HepG2 (cell line): ENCODE measurements around the gene PDP2. TPM values are rescaled to one million over a fixed set of nuclear protein-coding genes. Genes with fewer than 3 reads are reported as not detected.

ENCODE experiments used
- BHLHE40 ChIP-seq: IDR thresholded peaks from 2 replicates; pipeline ENCODE4 v1.6.1; 2011; ENCODE audit warnings: low read length, improper control_type of control experiment
- FOSL2 ChIP-seq: sonication (generic); formaldehyde crosslinking; IDR thresholded peaks from 2 replicates; pipeline ENCODE4 v1.4.0; 2020; ENCODE audit warnings: missing genetic modification reagents
- MYC ChIP-seq: sonication (generic); formaldehyde crosslinking; IDR thresholded peaks from 2 replicates; pipeline ENCODE4 v1.9.0; 2021; ENCODE audit warnings: missing genetic modification reagents, borderline replicate concordance
- NKX3-1 ChIP-seq: sonication (generic); formaldehyde crosslinking; IDR thresholded peaks from 2 replicates; pipeline ENCODE4 v1.5.0; 2020; ENCODE audit warnings: missing genetic modification reagents
- PHF8 ChIP-seq: sonication (generic); formaldehyde crosslinking; IDR thresholded peaks from 2 replicates; pipeline ENCODE4 v1.5.0; 2020; ENCODE audit warnings: missing genetic modification reagents
- SETDB1 ChIP-seq: sonication (generic); formaldehyde crosslinking; IDR thresholded peaks from 2 replicates; pipeline ENCODE4 v1.5.1; 2020; ENCODE audit warnings: missing genetic modification reagents, mild to moderate bottlenecking, borderline replicate concordance
- SRSF1 ChIP-seq: fragments of 200-400 bp; formaldehyde crosslinking; optimal IDR thresholded peaks from 2 replicates; pipeline ENCODE3; 2017; ENCODE audit warnings: mild to moderate bottlenecking, low read depth, low read length, moderate library complexity
- SRY ChIP-seq: sonication (generic); formaldehyde crosslinking; IDR thresholded peaks from 2 replicates; pipeline ENCODE4 v1.8.0; 2022; ENCODE audit warnings: mild to moderate bottlenecking, missing genetic modification reagents
- SUZ12 ChIP-seq: fragments of 150-350 bp; IDR thresholded peaks from 2 replicates; pipeline ENCODE4 v1.6.1; 2014; ENCODE audit warnings: low read depth, low read length
- SYNCRIP ChIP-seq: fragments of 200-400 bp; formaldehyde crosslinking; IDR thresholded peaks from 2 replicates; pipeline ENCODE4 v1.6.1; 2018; ENCODE audit warnings: mild to moderate bottlenecking, low read depth, low read length; ENCODE audit not compliant: insufficient read depth
- ZFY ChIP-seq: sonication (generic); formaldehyde crosslinking; IDR thresholded peaks from 2 replicates; pipeline ENCODE4 v1.4.0; 2020; ENCODE audit warnings: missing genetic modification reagents
- ZNF260 ChIP-seq: sonication (generic); formaldehyde crosslinking; IDR thresholded peaks from 2 replicates; pipeline ENCODE4 v1.4.0; 2020; ENCODE audit warnings: missing genetic modification reagents, low read depth, mild to moderate bottlenecking, borderline replicate concordance
- ZNF678 ChIP-seq: sonication (generic); formaldehyde crosslinking; IDR thresholded peaks from 2 replicates; pipeline ENCODE4 v1.4.0; 2020; ENCODE audit warnings: mild to moderate bottlenecking, missing genetic modification reagents
- polyA plus RNA-seq, 8 experiments: library from polyadenylated mRNA; depleted of rRNA in 3 of 8; stranded (reverse) in 7 of 8; unstranded in 1 of 8; fragments of >200 nt; fragmentation: Illumina TruSeq in 4 of 8; extraction: Trizol in 4 of 8; gene quantifications; 2 replicates each; pipeline versions ENCODE4 v1.2.1 to v1.2.3, GENCODE V29; 2011 to 2016; ENCODE audit warnings: low read depth in 4 of 8, missing spikeins in 1 of 8, mixed read lengths in 1 of 8; ENCODE audit not compliant: insufficient read depth in 1 of 8
- total RNA-seq, 5 experiments: library from RNA; depleted of rRNA; stranded (reverse); fragments of >200 nt; fragmentation: Illumina TruSeq; extraction: Trizol; gene quantifications; 2 replicates each; pipeline ENCODE4 v1.2.3, GENCODE V29; 2016; ENCODE audit warnings: low read depth in 1 of 5
- TF ChIP-seq, protein P1 (sequence below): IDR thresholded peaks from 2 replicates; pipeline ENCODE4 v1.6.1; 2016; ENCODE audit warnings: missing biosample characterization, missing genetic modification reagents, low read depth
- TF ChIP-seq, protein P2 (sequence below): sonication (generic); formaldehyde crosslinking; IDR thresholded peaks from 2 replicates; pipeline ENCODE4 v1.9.0; 2021; ENCODE audit warnings: missing genetic modification reagents, borderline replicate concordance
- TF ChIP-seq, protein P3 (sequence below): IDR thresholded peaks from 2 replicates; pipeline ENCODE4 v1.4.0; 2020; ENCODE audit warnings: mild to moderate bottlenecking, missing genetic modification reagents
- TF ChIP-seq, protein P4 (sequence below): sonication (generic); formaldehyde crosslinking; IDR thresholded peaks from 2 replicates; pipeline ENCODE4 v1.9.0; 2021; ENCODE audit warnings: missing genetic modification reagents, mild to moderate bottlenecking, borderline replicate concordance

The PDP2 gene
- total and polyA plus RNA-seq, 2 of the 13 experiments (the other 11 are each of a cell fraction or from before 2014, with no cell fraction given): 12.8 to 15.8 TPM

DNA sequence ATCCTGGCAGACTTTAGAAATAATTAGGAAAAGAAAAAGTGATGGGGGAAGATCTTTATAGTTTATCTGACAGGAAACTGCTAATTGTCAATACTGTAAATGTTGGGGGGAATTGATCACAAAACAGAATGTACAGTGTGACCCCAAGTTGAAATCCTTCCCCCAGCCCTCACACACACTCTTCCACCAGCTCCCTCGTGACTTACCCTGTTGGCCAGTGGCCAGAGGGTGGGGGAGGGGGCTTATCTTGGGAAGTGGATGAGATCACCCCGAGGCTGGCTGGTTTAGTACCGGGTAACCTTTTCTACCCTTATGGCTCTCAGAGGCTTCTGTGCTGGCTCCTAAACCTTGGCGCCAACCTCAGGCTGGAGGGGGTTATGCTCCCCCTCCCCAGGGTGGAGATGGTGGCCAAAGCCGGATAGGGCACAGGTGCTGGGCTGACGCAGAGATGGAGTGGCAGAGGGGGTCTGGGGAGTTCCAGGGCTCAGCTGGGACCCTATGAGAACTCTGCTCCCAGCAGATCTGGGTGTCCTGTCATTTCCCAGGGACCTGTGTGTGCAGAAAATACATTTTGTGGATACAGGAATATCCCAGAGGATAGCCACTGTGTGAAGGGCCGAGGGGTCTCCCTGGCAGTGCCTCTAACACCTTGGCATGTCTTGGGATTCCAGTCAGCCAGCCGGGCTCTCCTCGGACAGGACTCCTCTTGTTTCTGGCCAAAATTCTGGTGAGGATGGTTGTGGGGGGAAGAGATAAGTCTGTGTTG is 19.8 kb downstream of the PDP2 start (continued):
- TF ChIP-seq, protein P1, sequence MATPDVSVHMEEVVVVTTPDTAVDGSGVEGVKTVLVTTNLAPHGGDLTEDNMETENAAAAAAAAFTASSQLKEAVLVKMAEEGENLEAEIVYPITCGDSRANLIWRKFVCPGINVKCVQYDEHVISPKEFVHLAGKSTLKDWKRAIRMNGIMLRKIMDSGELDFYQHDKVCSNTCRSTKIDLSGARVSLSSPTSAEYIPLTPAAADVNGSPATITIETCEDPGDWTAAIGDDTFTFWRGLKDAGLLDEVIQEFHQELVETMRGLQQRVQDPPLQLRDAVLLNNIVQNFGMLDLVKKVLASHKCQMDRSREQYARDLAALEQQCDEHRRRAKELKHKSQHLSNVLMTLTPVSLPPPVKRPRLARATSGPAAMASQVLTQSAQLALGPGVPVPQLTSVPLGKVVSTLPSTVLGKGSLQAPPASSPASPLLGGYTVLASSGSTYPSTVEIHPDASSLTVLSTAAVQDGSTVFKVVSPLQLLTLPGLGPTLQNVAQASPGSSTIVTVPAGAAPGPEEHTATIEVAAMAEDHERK: no peak
- no peak for TF ChIP-seq NKX3-1 (CRISPR knock-in tag)
- TF ChIP-seq SRY: no peak
- no peak for TF ChIP-seq MYC
- TF ChIP-seq ZFY: no peak
- TF ChIP-seq FOSL2 (CRISPR knock-in tag): peak; percentile 72; the same call in 1 of the 2 replicates
- TF ChIP-seq BHLHE40: peak; percentile 74
- TF ChIP-seq PHF8 (CRISPR knock-in tag): no peak
- TF ChIP-seq ZNF678 (CRISPR knock-in tag): no peak
- TF ChIP-seq SYNCRIP: no peak
- TF ChIP-seq, protein P2, sequence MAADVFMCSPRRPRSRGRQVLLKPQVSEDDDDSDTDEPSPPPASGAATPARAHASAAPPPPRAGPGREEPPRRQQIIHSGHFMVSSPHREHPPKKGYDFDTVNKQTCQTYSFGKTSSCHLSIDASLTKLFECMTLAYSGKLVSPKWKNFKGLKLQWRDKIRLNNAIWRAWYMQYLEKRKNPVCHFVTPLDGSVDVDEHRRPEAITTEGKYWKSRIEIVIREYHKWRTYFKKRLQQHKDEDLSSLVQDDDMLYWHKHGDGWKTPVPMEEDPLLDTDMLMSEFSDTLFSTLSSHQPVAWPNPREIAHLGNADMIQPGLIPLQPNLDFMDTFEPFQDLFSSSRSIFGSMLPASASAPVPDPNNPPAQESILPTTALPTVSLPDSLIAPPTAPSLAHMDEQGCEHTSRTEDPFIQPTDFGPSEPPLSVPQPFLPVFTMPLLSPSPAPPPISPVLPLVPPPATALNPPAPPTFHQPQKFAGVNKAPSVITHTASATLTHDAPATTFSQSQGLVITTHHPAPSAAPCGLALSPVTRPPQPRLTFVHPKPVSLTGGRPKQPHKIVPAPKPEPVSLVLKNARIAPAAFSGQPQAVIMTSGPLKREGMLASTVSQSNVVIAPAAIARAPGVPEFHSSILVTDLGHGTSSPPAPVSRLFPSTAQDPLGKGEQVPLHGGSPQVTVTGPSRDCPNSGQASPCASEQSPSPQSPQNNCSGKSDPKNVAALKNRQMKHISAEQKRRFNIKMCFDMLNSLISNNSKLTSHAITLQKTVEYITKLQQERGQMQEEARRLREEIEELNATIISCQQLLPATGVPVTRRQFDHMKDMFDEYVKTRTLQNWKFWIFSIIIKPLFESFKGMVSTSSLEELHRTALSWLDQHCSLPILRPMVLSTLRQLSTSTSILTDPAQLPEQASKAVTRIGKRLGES (CRISPR knock-in tag): no peak
- TF ChIP-seq, protein P3, sequence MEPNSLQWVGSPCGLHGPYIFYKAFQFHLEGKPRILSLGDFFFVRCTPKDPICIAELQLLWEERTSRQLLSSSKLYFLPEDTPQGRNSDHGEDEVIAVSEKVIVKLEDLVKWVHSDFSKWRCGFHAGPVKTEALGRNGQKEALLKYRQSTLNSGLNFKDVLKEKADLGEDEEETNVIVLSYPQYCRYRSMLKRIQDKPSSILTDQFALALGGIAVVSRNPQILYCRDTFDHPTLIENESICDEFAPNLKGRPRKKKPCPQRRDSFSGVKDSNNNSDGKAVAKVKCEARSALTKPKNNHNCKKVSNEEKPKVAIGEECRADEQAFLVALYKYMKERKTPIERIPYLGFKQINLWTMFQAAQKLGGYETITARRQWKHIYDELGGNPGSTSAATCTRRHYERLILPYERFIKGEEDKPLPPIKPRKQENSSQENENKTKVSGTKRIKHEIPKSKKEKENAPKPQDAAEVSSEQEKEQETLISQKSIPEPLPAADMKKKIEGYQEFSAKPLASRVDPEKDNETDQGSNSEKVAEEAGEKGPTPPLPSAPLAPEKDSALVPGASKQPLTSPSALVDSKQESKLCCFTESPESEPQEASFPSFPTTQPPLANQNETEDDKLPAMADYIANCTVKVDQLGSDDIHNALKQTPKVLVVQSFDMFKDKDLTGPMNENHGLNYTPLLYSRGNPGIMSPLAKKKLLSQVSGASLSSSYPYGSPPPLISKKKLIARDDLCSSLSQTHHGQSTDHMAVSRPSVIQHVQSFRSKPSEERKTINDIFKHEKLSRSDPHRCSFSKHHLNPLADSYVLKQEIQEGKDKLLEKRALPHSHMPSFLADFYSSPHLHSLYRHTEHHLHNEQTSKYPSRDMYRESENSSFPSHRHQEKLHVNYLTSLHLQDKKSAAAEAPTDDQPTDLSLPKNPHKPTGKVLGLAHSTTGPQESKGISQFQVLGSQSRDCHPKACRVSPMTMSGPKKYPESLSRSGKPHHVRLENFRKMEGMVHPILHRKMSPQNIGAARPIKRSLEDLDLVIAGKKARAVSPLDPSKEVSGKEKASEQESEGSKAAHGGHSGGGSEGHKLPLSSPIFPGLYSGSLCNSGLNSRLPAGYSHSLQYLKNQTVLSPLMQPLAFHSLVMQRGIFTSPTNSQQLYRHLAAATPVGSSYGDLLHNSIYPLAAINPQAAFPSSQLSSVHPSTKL (CRISPR knock-in tag): peak; percentile 52
- TF ChIP-seq SETDB1 (CRISPR knock-in tag): no peak
- TF ChIP-seq SUZ12: no peak
- TF ChIP-seq ZNF260 (CRISPR knock-in tag): no peak
- TF ChIP-seq, protein P4, sequence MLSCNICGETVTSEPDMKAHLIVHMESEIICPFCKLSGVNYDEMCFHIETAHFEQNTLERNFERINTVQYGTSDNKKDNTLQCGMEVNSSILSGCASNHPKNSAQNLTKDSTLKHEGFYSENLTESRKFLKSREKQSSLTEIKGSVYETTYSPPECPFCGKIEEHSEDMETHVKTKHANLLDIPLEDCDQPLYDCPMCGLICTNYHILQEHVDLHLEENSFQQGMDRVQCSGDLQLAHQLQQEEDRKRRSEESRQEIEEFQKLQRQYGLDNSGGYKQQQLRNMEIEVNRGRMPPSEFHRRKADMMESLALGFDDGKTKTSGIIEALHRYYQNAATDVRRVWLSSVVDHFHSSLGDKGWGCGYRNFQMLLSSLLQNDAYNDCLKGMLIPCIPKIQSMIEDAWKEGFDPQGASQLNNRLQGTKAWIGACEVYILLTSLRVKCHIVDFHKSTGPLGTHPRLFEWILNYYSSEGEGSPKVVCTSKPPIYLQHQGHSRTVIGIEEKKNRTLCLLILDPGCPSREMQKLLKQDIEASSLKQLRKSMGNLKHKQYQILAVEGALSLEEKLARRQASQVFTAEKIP (CRISPR knock-in tag): no peak
- TF ChIP-seq SRSF1: peak; percentile 15
